MM.1S (cell line): ENCODE measurements around the gene ITSN1.

ENCODE experiments used
- CTCF ChIP-seq: fragments of 300-600 bp; sonication (generic); IDR thresholded peaks from 2 replicates; pipeline ENCODE4 v1.5.1; 2016; ENCODE audit warnings: antibody characterized with exemption, low read length, mixed read lengths
- EZH2 ChIP-seq: fragments of 300-600 bp; sonication (generic); optimal IDR thresholded peaks from 2 replicates; pipeline ENCODE3; 2017; ENCODE audit warnings: low read depth, mild to moderate bottlenecking, antibody characterized with exemption, low read length, mixed read lengths
- EZH2phosphoT487 ChIP-seq: fragments of 300-600 bp; sonication (generic); IDR thresholded peaks from 2 replicates; pipeline ENCODE4 v1.6.1; 2018; ENCODE audit warnings: antibody characterized with exemption, low read length

- TF ChIP-seq EZH2 (no peak), CTCF (no peak), EZH2phosphoT487 (no peak)
These were observed 240.8 kb downstream of the ITSN1 start for GRCh38 chr21:33883118-33883517.
